IPS-11a (cell line): ENCODE measurements around the gene SAMD5.
"Not testable (repeated sequence)": the region's sequence is repeated elsewhere in the genome, so short reads cannot be mapped to it uniquely, and the experiment has no call there.

ENCODE experiments used
- H3K4me3 ChIP-seq: one replicate; pipeline ENCODE4 v1.5.1; 2013; ENCODE audit warnings: low read depth, low read length, control low read depth

The SAMD5 gene

DNA sequence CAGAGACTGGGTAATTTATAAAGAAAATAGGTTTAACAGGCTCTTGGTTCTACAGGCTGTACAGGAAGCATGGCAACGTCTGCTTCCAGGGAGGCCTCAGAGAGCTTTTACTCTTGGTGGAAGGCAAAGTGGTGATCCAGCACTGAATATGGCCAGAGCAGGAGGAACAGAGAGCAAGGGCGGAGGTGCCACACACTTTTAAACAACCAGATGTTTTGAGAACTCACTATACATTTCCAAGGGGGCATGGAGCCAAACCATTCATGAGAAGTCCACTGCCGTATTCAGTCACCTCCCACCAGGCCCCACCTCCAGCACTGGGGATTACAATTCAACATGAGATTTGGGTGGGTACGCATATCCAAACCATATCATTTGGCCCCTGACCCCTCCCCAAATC is 18.7 kb downstream of the SAMD5 start:
- no peak overlapping the region for H3K4me3 ChIP-seq

DNA sequence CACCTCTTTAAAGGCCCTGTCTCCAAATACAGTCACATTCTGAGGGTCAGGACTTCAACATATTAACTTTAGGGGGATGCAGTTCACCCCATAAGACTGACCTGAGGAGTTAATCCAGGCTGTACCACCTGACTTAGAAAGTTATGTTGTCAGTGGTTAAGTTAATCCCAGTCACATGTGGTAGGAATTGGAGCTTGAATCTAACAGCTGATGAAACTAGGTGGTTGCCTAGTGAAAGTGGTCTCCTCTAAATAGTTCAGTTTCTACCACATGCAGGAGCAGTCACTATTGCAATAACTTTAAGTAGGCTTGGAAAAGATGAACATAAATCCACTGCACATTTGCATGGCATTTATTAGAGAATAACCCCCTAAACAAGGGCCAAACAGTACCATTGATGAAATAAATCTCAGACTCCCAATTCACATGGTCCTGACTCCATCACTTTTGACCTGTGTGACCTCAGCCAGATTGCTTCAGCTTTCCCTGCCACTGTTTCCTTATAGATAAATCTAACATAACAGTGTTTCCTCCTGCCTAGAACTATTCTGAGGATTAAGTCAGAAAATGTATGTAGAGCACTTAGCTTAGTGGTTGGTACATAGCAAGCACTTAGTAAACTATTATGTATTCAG is 20.1 kb downstream of the SAMD5 start:
- H3K4me3 ChIP-seq: no peak overlapping the region

DNA sequence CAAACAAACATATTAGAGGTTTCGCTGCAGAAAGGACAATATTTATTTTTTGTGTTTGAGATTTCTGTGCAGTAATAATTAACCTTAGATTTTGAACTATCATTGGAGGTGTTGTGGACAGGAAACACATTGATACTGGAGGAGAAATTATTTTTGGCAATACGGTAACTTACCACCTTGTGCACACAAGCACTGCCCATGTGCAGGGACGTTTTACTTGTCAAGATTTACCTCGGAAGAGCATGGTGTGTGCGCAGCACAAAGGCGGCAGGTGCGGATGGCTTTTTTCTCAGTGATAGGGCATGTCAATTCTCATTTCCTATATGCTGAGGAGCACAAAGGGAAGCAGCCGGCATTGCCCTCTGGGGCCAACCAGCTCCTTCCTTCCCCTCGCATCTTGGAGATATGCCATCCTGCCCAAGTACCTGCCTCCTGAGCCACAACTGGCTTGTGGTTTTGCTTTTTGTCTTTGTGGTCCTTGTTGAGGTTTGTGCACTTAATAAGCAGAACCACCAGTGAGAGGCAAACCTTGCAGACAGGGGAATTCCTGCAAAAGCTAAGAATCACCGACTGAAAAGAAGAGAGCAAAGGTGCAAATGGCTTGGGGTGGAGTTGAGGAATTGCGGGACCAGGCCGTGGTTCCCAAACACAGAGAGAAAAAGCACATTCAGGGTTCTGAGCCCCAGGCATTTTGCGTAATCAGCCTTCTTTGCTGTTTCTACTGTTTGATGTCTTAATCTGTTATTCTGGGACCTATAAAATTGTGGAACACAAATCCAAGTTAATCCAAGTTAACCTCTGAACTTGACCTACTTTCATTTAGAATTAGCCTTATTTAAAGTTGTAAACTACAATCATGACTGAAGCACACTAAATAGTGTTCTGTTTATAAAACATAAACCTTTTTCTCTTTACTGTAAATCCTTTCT is 21.9 kb downstream of the SAMD5 start:
- no peak overlapping the region for H3K4me3 ChIP-seq

DNA sequence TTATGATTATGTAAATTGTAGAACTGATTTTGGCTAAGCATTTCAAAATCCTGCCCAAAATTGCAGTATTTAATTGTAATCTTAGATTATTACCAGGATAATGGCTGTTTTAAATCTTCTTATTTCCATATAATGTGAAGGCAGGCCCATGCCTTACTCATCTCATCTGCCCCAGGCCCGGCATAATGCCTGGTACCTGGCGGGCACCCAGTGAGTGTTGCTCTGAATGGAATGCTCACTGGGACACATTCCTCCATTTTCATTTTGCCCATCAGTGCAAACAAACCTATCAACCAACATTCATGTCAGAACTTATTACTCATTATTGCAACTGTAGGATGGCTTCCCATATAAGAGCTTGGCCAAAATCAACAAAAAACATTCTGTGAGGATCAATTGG is 22.8 kb downstream of the SAMD5 start:
- no peak overlapping the region for H3K4me3 ChIP-seq

DNA sequence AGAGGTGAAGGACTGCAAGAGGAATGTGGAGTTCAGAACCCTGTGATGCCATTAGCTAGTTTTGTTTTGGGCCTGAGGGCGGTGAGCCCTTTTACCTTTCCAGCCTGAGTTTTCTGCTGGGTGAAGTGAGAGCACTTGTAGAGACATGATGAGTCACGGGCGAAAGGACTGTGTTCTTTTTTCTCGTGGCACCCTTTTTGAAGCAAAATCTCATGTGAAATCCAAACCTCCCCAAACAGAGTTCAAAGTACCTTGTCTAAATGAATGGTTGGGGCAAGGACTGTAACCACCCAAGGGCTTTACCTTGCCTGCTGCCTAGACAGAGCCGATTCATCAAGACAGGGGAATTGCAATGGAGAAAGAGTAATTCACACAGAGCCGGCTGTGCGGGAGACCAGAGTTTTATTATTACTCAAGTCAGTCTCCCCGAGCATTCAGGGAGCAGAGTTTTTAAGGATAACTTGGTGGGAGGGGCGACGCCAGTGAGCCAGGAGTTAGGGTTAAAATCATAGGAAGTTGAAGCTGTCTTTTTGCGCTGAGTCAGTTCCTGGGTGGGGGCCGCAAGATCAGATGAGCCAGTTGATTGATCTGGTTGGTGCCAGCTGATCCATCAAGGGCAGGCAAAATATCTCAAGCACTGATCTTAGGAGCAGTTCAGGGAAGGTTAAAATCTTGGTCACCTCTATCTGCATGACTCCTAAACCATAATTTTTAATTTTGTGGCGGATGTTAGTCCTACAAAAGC is 25.8 kb downstream of the SAMD5 start:
- no peak overlapping the region for H3K4me3 ChIP-seq

DNA sequence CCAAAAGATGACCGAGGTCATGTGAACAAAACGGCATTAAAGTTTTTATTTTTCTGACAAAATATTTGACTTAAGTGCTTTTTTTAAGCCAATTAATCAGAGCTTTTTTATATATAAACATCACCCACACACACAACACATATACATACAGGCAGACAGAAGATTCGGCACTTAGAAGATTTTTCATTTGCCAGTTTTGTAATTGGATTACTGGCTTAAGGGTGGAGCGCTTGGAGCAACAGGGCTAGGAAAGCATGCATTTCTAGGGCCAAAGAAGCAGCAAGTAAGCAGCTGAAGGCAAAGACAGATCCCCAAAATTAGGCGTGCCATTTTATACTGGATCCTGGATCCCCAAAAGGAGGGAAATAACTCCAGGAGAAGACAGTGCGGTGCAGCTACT is 30.3 kb downstream of the SAMD5 start:
- H3K4me3 ChIP-seq: no peak overlapping the region

DNA sequence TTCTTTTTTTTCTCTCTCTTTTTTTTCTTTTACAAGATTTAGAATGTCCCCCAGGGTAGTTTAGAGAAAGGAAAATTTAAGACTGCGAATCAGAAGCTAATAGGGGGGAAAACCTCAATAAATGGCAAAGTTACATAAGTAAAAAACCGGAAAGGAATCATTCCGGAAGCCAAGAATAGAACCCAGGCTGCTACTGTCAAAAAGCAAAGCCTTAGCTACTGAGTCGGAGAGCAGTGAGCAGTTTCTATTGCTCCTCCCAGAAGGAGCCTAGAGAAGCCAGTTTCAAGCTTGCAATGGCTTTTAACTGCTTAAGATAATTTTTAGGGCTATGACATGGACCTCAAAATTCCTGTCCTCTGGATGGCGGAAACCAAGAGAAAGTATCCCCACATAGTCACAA is 31.6 kb downstream of the SAMD5 start:
- no peak overlapping the region for H3K4me3 ChIP-seq

DNA sequence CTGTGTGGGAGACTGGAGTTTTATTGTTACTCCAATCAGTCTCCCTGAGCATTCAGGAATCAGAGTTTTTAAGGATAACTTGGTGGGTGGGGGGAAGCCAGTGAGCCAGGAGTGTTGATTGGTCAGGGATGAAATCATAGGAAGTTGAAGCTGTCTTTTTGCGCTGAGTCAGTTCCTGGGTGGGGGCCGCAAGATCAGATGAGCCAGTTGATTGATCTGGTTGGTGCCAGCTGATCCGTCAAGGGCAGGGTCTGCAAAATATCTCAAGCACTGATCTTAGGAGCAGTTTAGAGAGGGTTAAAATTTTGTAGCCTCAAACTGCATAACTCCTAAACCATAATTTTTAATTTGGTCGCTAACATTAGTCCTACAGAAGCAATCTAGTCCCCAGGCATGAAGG is 33.9 kb downstream of the SAMD5 start:
- H3K4me3 ChIP-seq: not testable (repeated sequence)

DNA sequence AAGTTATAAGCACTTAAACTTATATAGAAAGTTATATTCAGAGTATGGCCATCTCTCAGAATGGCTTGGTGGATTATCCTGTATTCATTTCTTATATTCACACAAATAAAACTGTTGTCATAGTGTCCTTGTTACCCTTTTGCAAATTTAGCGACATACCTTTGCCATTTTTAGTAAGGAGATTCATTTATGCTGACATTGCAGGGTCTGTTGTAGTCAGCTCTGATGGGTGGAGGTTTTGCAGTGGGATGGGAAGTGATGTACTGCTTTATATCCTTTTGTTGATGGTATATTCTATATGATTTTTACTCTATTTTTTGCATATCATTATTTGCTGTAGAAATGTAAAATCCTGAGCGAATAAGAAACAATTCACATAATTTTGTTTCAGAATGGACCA is 35.9 kb downstream of the SAMD5 start:
- H3K4me3 ChIP-seq: no peak overlapping the region

DNA sequence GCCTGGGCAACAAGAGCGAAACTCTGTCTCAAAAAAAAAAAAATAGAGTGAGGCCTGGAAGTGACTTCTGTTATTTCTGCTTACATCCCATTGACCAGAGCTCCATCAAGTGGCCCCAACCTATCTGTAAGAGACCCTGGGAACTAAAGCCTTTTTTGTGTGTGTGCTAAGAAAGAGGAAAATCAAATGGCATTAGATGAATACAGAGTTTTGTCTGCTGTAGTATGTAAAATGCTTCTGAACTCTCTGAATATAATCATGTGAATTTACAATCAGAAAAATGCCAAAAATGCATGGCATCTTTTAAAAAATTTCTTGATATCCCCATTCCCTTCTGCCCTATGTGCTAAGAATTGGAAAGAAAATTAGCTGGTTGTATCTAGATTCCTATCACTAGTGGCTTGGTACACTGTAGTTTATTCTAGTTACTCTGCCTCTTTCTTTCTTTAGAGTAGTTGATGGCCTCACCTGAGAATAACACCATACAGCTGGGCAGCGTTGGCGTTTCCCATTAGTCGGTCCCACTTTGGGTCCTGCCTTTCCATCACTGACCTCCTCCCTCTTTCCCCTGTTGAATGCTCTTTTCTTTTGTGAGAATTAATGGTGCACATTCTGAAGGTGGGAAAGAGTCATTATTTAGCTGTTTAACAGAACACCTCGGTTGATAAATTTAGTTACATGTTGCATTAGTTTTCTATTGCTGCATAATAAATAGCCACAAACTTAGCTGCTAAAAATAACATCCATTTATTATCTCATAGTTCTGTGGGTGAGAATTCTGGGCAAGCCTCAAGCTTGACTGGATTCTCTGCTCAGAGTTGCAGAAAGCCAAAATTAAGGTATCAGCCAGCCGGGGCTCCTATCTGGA is 38.2 kb downstream of the SAMD5 start:
- no peak overlapping the region for H3K4me3 ChIP-seq

DNA sequence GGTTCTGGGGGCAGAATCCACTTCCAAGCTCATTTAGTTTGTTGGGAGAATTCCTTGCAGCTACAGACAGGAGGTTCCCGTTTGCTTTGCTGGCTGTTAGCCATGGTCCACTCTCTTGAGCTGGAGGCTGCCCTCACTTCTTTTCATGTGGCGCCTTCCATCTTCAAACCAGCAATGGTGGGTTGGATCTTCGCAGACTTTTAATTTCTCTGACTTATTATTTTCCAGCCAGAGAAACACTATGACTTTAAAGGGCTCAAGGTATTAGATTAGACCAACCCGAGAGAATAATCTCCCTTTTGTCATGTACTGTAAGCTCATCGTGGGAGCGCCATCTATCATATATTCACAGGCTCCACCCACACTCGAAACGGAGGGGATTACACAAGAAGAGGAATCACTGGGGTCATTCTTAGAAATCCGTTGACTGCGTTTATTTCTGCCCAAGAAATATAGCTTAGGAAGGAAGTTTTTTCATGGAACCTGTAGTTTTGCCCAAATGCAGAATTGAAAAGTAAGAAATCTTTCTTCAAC is 38.9 kb downstream of the SAMD5 start:
- no peak overlapping the region for H3K4me3 ChIP-seq

DNA sequence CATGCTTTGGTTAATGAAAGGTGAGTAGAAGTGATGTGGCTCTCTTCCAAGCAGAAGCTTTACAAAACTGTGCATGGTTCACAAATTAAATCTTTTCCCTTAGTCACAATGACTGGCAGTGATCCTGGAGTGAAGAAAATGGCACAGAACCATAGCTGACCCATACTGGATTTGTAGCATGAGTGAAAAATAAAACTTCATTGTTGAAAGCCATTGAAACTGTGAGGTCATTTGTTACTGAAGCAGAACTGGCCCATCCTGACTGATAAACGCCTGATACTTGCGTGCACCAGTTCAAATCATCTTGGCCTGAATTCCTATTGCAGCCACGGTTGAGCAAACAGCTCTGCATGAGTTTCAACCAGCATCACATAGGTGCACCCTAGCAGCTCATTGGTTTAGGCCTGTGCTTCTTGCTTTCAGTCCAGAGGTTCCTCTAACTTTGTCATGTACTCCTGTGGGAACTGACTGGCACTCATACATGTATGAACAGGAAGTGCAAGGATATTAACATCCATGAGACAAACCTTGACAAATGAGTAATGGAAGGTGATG is 40.5 kb downstream of the SAMD5 start:
- H3K4me3 ChIP-seq: no peak overlapping the region

DNA sequence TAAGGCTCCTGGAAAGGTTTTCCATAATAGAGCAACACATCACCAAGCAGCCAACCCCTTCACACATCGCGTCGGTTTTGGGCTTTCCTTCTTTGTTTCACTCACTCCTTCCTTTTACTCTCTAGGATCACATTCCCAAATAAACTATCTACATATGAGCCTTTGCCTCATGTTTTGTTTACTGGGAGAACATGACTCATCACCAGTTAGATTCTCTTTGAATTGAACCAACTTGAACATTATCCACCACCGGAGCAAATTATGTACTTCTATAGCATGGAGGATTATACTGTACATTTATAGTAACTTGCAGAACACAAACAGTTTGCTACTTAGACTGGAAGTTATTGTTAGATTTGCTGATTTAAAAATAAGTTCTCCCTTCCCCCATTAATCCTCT is 41.0 kb downstream of the SAMD5 start:
- H3K4me3 ChIP-seq: no peak overlapping the region

DNA sequence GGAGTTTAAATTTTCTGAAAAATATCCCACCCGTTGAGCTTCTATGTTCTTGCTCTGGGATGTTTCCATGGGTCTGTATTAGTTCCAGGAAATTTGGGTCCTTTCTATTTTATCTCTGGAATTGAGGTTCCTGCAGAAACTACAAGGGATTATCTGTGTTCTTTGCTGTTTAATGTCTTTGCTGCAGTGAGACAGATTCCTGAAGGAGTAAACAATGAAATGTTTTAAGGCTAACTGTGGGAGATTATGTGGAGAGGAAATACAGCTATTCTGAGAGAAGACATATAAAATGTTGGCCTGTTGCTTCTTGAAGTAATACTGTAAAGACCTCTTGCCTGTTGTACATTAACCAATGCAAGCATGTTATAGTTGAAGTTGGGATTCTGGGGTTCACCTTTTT is 43.5 kb downstream of the SAMD5 start:
- H3K4me3 ChIP-seq: no peak overlapping the region

DNA sequence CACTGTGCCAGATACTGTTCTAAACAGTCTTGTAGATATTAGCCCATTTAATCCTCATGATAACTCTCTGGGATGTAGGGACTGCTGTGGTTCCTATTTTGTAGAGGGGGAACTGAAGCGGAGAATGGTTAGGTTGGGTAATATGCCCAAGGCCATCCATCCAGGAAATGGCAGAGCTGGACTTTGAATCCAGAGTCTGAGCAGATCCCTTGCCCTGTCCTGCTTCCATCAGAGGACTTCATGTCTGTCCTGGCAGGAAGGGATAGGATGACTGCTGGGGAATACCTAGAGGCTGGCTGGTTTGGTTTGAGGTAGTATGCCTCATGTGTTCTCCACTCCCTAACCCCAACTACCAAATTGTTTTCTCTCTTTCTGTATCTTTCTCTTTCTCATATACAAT is 44.6 kb downstream of the SAMD5 start:
- H3K4me3 ChIP-seq: no peak overlapping the region

DNA sequence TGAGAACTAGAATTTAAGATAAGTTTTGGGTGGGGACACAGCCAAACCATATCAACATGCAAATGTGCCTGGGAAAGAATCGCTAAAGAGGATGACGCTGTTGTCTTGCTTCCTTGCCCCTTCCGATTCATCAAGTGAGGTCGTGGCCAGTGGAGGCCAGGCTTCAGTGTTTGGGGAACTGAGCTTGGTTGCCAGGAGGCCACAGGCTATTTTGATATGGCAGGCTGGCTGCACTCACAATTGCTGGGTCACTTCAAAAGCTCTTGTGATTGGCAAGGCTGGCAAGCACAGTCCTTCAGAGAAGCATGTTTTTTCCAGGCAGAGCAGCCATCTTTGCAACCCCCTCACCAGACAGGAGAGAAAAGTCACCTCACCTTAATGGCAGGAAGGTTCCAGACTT is 45.8 kb downstream of the SAMD5 start:
- H3K4me3 ChIP-seq: no peak overlapping the region

DNA sequence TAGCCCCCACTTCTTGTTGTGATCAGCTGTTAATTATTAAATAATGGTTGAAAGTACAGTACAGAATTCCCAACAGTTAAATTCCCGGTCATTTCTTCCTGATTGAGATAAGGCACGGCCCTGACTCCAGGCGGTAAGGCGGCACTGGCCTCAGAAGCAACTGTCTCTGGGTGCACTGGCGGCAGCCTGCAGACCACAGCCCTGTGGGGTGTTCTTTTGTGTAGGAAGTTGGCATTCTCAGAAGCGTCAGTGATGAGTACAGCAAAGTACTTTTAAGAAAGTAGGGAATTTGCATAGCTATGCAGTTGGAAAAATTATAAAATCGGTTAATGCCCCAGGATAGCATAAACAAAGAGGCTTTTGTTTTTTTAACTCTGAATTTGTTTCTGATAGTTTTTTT is 50.5 kb downstream of the SAMD5 start:
- no peak overlapping the region for H3K4me3 ChIP-seq

DNA sequence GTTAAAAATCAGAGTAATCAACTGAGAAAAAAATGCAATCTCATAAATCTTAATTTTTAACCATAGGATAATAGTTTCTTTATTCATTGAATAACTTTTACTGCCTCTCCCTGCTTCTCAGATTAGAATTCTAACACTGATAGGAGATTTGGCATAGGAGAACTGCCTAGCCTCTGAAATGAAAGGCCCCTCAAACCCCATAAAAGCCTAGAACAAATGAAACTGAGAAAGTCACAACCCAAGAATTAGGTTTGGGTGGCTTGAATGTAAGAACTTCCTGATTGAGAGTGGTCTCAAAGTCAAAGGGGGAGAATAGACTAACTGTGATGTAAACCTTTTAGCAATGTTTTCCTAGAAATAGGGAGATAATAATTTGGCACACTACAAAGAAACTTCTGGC is 52.2 kb downstream of the SAMD5 start:
- H3K4me3 ChIP-seq: no peak overlapping the region

DNA sequence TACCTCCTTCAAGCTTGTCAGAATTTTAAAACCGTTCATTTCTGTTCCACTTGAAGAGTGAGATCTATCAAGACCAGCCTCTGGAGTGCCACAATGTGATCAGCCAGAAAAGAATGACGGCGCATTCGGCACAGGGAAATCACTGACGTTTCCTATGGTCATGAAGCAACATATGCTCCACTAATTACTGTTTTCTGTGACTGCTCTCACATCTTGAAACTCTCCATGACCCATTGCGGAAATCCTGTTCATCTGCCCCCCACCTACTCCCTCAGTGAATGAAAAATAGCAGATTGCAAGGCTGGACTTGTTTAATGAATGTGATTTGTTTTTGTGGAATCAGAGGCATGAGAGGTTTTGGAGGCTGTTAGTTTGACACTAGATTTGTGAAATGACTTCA is 53.2 kb downstream of the SAMD5 start:
- H3K4me3 ChIP-seq: no peak overlapping the region

DNA sequence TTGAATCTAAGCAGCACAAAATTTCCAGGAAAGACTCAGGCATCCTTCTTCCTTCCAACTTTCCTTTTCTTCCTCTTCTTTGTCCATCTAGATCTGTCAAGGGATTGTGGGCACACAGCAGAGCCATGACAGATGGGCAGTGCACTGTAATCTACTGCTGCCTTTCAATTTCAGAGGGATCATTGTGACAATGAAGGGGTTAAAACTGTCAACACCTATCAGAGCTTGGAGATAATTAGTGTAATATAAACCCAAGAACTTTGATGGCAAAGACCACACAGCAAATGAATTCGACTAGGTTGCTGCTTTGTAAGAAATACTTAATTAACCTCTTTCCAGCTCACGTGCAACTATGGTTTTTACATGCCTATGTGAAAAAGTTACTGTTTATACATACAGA is 55.0 kb downstream of the SAMD5 start:
- H3K4me3 ChIP-seq: no peak overlapping the region
